Dermis microvascular lymphatic vessel endothelial cell (primary cell): ENCODE measurements around the gene ACTA1. TPM values are rescaled to one million over a fixed set of nuclear protein-coding genes. Genes with fewer than 3 reads are reported as not detected.
"Not testable (repeated sequence)": the region's sequence is repeated elsewhere in the genome, so short reads cannot be mapped to it uniquely, and the experiment has no call there.

Source experiments
- DNase-seq, 2 donors: peaks; one replicate each; pipeline versions ENCODE4 v3.0.0 to v3.0.0-alpha.2; 2010; ENCODE audit warnings: low read depth in 2 of 2
- total RNA-seq: library from RNA; depleted of rRNA; stranded (reverse); fragments of >200 nt; gene quantifications from 2 replicates; pipeline ENCODE4 v1.2.1, GENCODE V29; 2014

ACTA1 gene
- total RNA-seq, 1 donor from 2014 or later: under 0.01 TPM

- no peak for DNase-seq
Observed at GRCh38 chr1:229440851-229441537, 7.1 kb upstream of the ACTA1 start.

DNA sequence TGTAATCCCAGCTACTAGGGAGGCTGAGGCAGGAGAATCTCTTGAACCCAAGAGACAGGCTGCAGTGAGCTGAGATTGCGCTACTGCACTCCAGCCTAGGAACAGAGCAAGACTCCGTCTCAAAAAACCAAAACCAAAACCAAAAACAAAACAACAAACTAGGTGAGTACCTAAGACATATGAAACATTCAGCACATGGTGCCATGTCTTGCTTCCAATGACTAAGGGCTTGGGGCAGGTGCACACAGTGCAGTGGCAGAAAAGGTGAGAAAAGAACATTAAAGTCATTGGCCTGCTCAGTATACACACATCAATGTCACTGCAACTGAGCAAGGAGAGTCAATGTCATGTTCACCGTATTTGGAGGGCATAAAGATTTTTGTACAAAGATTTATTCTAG lies 4.1 kb upstream of the ACTA1 start:
- DNase-seq: no peak

DNA sequence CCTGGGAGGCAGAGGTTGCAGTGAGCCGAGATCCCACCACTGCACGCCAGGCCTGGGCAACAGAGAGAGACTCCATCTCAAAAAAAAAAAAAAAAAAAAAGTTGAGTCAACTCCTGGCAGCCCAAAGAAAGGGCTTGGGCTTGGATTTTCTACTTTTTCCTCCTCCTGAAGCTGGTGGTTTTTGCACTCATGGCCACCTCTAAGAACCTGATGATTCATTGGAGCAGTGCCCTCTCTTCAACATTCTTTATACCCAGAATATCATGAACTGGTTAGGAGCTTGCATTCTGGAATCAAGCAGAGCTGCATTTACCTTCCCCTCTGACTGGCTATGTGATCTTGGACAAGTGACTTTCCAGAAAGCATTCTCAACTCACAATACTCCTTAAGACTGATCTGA lies 3.5 kb upstream of the ACTA1 start:
- no peak for DNase-seq

DNA sequence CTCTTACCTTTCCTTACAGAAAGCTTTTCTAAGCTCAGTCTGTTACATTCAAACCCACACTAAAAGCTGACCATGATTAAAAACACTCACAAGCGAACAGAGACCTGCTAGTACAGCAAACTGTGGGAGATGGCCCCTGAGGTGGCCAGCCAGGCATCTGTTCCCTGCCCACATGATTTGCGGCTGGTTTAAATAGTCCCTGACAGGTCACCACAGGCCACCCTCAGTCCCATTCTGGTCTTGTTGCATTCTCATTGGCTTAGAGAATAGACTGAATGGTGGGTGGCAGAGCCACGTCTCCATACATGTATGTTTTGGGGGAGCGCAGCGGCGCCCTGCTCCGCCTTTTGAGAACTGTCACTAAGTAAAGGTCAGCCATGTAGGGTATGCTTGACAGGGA lies 2.3 kb upstream of the ACTA1 start:
- DNase-seq: no peak

- DNase-seq: no peak
Observed at GRCh38 chr1:229434641-229435051, 752 bp upstream of the ACTA1 start.

DNA sequence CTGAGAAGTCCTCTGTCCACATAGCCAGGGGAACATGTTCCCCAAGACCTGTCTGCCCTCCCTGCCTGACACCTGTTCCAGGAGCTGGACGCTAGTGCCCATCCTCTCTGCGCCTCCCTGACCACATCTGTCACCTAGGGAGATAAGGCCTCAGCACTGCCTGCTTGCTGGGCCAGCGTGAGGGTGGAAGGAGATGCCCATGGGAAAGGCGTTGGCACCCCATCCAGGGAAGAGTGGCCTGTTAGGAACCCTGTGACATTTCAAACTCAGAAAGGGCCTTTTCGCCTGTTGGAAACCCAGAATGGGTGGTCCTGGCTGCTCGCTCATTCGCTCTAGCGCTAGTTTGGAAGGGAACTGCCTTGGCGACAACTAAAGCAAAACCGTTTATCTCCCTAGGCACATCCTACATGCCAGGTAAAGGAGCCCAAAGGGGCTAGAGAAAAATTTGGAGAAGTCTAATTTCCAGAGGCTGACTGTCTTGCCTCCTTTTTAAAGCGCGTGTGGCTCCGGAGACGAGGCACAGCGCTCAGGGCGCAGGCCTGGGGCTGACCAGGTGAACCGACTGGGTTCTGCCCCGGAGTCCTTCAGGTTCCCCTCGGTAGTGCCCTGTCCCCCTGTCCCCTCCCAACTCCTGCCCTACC lies 410 bp downstream of the ACTA1 start:
- DNase-seq: no peak

- no peak for DNase-seq
Observed at GRCh38 chr1:229432905-229433304, 989 bp downstream of the ACTA1 start.

DNA sequence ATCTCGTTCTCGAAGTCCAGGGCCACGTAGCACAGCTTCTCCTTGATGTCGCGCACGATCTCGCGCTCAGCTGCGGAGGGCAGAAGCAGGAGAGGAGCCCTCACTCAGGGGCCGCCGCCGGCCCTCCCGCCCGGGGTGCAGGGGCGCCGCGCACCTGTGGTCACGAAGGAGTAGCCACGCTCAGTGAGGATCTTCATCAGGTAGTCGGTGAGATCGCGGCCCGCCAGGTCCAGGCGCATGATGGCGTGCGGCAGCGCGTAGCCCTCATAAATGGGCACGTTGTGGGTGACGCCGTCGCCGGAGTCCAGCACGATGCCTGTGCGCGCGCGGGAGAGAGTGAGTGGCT lies 1.8 kb downstream of the ACTA1 start:
- no peak for DNase-seq

DNA sequence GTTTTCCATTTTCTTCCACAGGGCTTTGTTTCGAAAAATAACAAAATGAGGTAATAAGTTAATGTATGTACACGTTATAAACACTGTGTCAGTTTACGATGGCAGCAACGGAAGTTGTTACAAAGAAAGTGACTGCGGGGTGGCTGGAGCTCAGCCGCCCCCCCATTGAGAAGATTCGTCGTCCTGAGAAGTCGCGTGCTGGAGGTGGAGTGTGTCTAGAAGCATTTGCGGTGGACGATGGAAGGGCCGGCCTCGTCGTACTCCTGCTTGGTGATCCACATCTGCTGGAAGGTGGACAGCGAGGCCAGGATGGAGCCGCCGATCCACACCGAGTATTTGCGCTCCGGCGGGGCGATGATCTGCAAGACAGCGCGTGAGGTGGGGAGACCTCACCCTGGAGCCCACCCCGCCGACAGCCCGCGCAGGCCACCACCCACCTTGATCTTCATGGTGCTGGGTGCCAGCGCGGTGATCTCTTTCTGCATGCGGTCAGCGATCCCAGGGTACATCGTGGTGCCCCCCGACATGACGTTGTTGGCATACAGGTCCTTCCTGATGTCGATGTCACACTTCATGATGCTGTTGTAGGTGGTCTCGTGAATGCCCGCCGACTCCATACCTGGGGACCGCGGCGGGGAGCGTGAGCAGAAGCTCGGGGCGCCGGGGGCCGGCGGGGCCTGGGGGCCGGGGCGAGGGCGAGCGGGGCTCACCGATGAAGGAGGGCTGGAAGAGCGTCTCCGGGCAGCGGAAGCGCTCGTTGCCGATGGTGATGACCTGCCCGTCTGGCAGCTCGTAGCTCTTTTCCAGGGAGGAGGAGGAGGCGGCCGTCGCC lies 2.4 kb downstream of the ACTA1 start:
- no peak for DNase-seq

GRCh38 chr1:229430761-229431283 lies 3.1 kb downstream of the ACTA1 start:
- DNase-seq: peak in 1 of 2 donors; percentile 47

DNA sequence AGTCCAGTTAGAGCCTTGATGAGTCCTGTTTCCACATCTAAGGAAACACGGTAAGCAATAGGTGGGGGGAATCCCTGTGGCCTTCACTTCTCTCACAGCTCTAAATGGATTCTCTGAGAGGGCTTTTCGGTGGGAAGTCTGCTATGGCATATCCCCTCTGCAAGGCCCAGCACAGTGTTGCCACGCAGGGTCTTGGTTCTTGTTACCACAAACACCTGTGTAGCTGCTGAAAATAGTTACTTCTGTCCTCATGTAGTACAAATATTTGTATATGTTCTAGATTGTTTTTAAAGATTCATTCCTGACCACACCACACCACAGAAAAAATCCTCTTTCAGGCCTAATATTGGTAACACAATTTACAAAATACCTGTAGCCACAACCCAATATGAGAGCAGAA lies 5.6 kb downstream of the ACTA1 start:
- DNase-seq: no peak

GRCh38 chr1:229427572-229427971 lies 6.3 kb downstream of the ACTA1 start:
- DNase-seq: no peak

- no peak for DNase-seq
Observed at GRCh38 chr1:229425564-229426159, 8.2 kb downstream of the ACTA1 start.

- DNase-seq: no peak
Observed at GRCh38 chr1:229420765-229421164, 13.1 kb downstream of the ACTA1 start.

DNA sequence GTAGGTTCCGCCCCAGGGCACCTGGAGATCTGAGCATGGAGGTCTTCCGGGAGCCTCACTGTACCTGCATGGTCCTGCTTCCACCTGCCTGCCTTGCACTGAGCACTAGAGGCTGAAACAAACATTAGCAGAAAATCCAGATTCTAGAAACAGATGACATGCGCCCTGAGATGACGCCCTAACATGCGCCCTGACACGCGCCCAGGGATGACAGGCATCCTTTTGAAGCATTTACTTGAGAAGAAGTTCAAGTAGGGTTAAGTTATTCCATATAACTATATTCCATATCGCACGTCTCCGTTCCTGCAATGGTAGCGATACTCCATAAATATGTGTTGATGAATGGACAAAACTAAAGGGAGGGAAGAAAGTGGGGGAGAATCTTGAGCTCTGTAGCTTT lies 13.7 kb downstream of the ACTA1 start:
- no peak for DNase-seq

- DNase-seq: not testable (repeated sequence)
Observed at GRCh38 chr1:229418586-229418985, 15.3 kb downstream of the ACTA1 start.

- not testable (repeated sequence) for DNase-seq
Observed at GRCh38 chr1:229412810-229413209, 21.1 kb downstream of the ACTA1 start.

GRCh38 chr1:229412056-229412455 lies 21.8 kb downstream of the ACTA1 start:
- DNase-seq: no peak

DNA sequence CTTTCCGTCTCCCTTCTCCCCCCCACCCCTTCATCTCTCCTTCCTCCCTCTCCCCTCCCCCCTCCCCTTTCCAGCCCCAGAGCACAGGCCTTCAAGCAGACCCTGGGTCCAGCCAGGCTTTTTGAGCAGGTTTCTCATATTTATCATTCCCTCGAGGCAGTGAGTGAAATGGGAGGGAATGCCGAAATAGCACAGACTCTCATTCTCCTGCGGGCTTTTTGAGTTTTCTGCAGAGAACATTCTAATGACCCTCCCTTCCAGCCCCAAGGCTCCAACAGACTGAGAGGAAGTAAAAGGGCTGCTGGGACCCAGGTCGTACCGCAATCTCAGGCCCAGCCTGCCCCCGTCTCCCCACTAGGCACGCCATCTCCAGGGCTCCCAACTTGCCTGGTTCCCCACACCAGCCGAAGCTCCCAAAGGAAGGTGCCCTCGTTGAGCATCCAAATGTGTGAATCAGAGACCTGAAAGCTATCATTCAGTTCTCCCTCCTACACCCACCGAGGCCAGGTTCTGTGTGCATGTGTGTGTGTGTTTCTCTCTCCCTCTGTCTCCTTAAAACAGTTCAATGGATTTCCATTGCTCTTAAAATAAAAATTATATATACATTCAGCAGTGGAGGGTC lies 22.3 kb downstream of the ACTA1 start:
- DNase-seq: no peak

GRCh38 chr1:229410692-229411433 lies 23.0 kb downstream of the ACTA1 start:
- DNase-seq: peak in 1 of 2 donors; percentile 34

GRCh38 chr1:229410370-229410691 lies 23.6 kb downstream of the ACTA1 start:
- DNase-seq: no peak
